HEK293 (cell line): Measurements from ENCODE around the gene RIOK1.

Experiments
- CTCF ChIA-PET: fragments of 350-600 bp; formaldehyde crosslinking; extraction: SDS; loops from one replicate; lab custom pipeline; 2021; ENCODE audit warnings: antibody characterized with exemption; lab: Yijun Ruan, JAX
- POLR2A ChIA-PET: fragments of 300-600 bp; formaldehyde crosslinking; extraction: SDS; loops from one replicate; lab custom pipeline; 2020; ENCODE audit warnings: antibody characterized with exemption, inconsistent platforms; lab: Yijun Ruan, JAX
- H3K27ac ChIP-seq: fragments of 200-500 bp; sonication (Bioruptor generic); 2 replicates; pipeline ENCODE4 v1.5.1; 2014; ENCODE audit warnings: low read depth, low read length, control low read depth, inconsistent platforms; ENCODE audit errors: extremely low read depth
- H3K36me3 ChIP-seq, 2 experiments: fragments of 200-500 bp in 1 of 2; sonication (Bioruptor generic) in 1 of 2; 1 replicate in 1 of 2; 2 replicates in 1 of 2; pipeline ENCODE4 v1.5.1; 2014 to 2017; ENCODE audit warnings: inconsistent platforms in 2 of 2, low read length in 2 of 2; ENCODE audit not compliant: control insufficient read depth in 2 of 2, insufficient read depth in 1 of 2
- H3K4me1 ChIP-seq: fragments of 200-500 bp; sonication (Bioruptor generic); 2 replicates; pipeline ENCODE4 v1.5.1; 2014; ENCODE audit warnings: mild to moderate bottlenecking, low read length, inconsistent platforms; ENCODE audit not compliant: control insufficient read depth, insufficient read depth
- H3K4me3 ChIP-seq: 2 replicates; pipeline ENCODE4 v1.5.1; 2011; ENCODE audit warnings: low read depth, mild to moderate bottlenecking, control low read depth, low read length, moderate library complexity
- H3K9me3 ChIP-seq: fragments of 200-500 bp; sonication (Bioruptor generic); 2 replicates; pipeline ENCODE4 v1.5.1; 2014; ENCODE audit warnings: low read depth, low read length, inconsistent platforms; ENCODE audit not compliant: control insufficient read depth, insufficient read depth
- HIC1 ChIP-seq: fragments of 450-650 bp; formaldehyde crosslinking; IDR thresholded peaks from 2 replicates; pipeline ENCODE4 v1.5.1; 2016; ENCODE audit warnings: missing biosample characterization, missing genetic modification characterization
- HOXC10 ChIP-seq: sonication (generic); formaldehyde crosslinking; IDR thresholded peaks from 2 replicates; pipeline ENCODE4 v1.8.1; 2023; ENCODE audit warnings: mild to moderate bottlenecking, missing genetic modification reagents
- ZBTB49 ChIP-seq: fragments of 450-650 bp; formaldehyde crosslinking; IDR thresholded peaks from 2 replicates; pipeline ENCODE4 v1.5.1; 2016; ENCODE audit warnings: missing biosample characterization, missing genetic modification characterization, low read depth
- ZEB2 ChIP-seq: fragments of 450-650 bp; formaldehyde crosslinking; IDR thresholded peaks from 2 replicates; pipeline ENCODE4 v1.5.1; 2016; ENCODE audit warnings: missing biosample characterization, missing genetic modification characterization
- ZFP41 ChIP-seq: fragments of 450-650 bp; formaldehyde crosslinking; IDR thresholded peaks from 2 replicates; pipeline ENCODE4 v1.5.1; 2016; ENCODE audit warnings: missing biosample characterization, missing genetic modification characterization, borderline replicate concordance
- ZFP69B ChIP-seq: fragments of 450-650 bp; formaldehyde crosslinking; IDR thresholded peaks from 2 replicates; pipeline ENCODE4 v1.5.1; 2016; ENCODE audit warnings: missing biosample characterization, missing genetic modification characterization
- ZIC2 ChIP-seq: fragments of 450-650 bp; formaldehyde crosslinking; IDR thresholded peaks from 2 replicates; pipeline ENCODE4 v1.5.1; 2016; ENCODE audit warnings: missing biosample characterization, missing genetic modification characterization
- ZNF112 ChIP-seq: fragments of 450-650 bp; formaldehyde crosslinking; IDR thresholded peaks from 2 replicates; pipeline ENCODE4 v1.5.0; 2017; ENCODE audit warnings: missing biosample characterization, missing genetic modification characterization
- ZNF132 ChIP-seq: fragments of 450-650 bp; formaldehyde crosslinking; IDR thresholded peaks from 2 replicates; pipeline ENCODE4 v1.5.1; 2017; ENCODE audit warnings: missing biosample characterization, missing genetic modification characterization, borderline replicate concordance
- ZNF174 ChIP-seq: fragments of 450-650 bp; formaldehyde crosslinking; IDR thresholded peaks from 2 replicates; pipeline ENCODE4 v1.5.0; 2017; ENCODE audit warnings: missing biosample characterization, mild to moderate bottlenecking, missing genetic modification characterization
- ZNF23 ChIP-seq: fragments of 450-650 bp; formaldehyde crosslinking; IDR thresholded peaks from 2 replicates; pipeline ENCODE4 v1.5.1; 2016; ENCODE audit warnings: missing biosample characterization, missing genetic modification characterization, borderline replicate concordance
- ZNF354C ChIP-seq: fragments of 450-650 bp; formaldehyde crosslinking; IDR thresholded peaks from 2 replicates; pipeline ENCODE4 v1.5.1; 2016; ENCODE audit warnings: missing biosample characterization, missing genetic modification characterization, low read depth, borderline replicate concordance
- ZNF510 ChIP-seq: fragments of 450-650 bp; formaldehyde crosslinking; IDR thresholded peaks from 2 replicates; pipeline ENCODE4 v1.5.1; 2018; ENCODE audit warnings: mild to moderate bottlenecking, missing genetic modification characterization, missing biosample characterization; ENCODE audit not compliant: insufficient replicate concordance
- ZNF518A ChIP-seq: fragments of 450-650 bp; formaldehyde crosslinking; conservative IDR thresholded peaks from 2 replicates; pipeline ENCODE4 v1.5.1; 2016; ENCODE audit warnings: low read depth, missing biosample characterization, missing genetic modification characterization
- ZNF660 ChIP-seq: fragments of 450-650 bp; IDR thresholded peaks from 2 replicates; pipeline ENCODE4 v1.5.1; 2018; ENCODE audit warnings: missing biosample characterization, mild to moderate bottlenecking, missing genetic modification characterization
- ZNF777 ChIP-seq: fragments of 450-650 bp; formaldehyde crosslinking; IDR thresholded peaks from 2 replicates; pipeline ENCODE4 v1.5.1; 2017; ENCODE audit warnings: missing biosample characterization, missing genetic modification characterization, borderline replicate concordance
- ZSCAN4 ChIP-seq: fragments of 450-650 bp; formaldehyde crosslinking; IDR thresholded peaks from 2 replicates; pipeline ENCODE4 v1.5.1; 2017; ENCODE audit warnings: missing biosample characterization, missing genetic modification characterization

The RIOK1 gene

GRCh38 chr6:7402716-7403115 is 13.1 kb downstream of the RIOK1 start (continued):
- TF ChIP-seq ZSCAN4 (tag by site-specific recombination) = no peak
- TF ChIP-seq ZNF777 (tag by site-specific recombination) = no peak
- no peak for TF ChIP-seq ZFP69B (tag by site-specific recombination)
- no peak for TF ChIP-seq HOXC10 (CRISPR knock-in tag)

- no peaks in the 10 kb centered on the region for H3K9me3 ChIP-seq
- POLR2A ChIA-PET = interaction anchor here (1.5 to 1.6 kb wide), 2 partner anchors 15 to 137 kb away, joined by 3 to 5 read pairs; partner anchors contain the start of genes CAGE1, DSP and RIOK1
- no peak overlapping the region for H3K27ac ChIP-seq
- CTCF ChIA-PET = interaction anchor here (1.0 to 1.3 kb wide), 2 partner anchors 10 to 11 kb away, joined by 3 to 5 read pairs; no protein-coding TSS in a partner anchor
- no peak overlapping the region for H3K4me3 ChIP-seq
- TF ChIP-seq ZNF132 (tag by site-specific recombination) = no peak
- no peak for TF ChIP-seq ZNF174 (tag by site-specific recombination)
- no peak for TF ChIP-seq ZBTB49 (tag by site-specific recombination)
- no peak for TF ChIP-seq ZEB2 (tag by site-specific recombination)
- H3K4me1 ChIP-seq = no peaks in the 10 kb centered on the region
- H3K36me3 ChIP-seq = peaks cover 79 to 88% of the 10 kb centered on the region in 2 experiments
These were observed 14.9 kb downstream of the RIOK1 start for GRCh38 chr6:7404546-7404945.

- no peaks in the 10 kb centered on the region for H3K4me1 ChIP-seq
- ChIA-PET CTCF (no interaction called here), POLR2A (no interaction called here)
- H3K27ac ChIP-seq = no peak overlapping the region
- H3K4me3 ChIP-seq = no peak overlapping the region
- no peaks in the 10 kb centered on the region for H3K9me3 ChIP-seq
- H3K36me3 ChIP-seq = peaks cover 88 to 89% of the 10 kb centered on the region in 2 experiments
- TF ChIP-seq ZNF354C (no peak), ZNF23 (tag by site-specific recombination) (no peak), ZNF112 (no peak), ZNF510 (tag by site-specific recombination) (no peak), ZNF660 (tag by site-specific recombination) (no peak), HIC1 (tag by site-specific recombination) (no peak), ZIC2 (tag by site-specific recombination) (no peak), ZNF518A (tag by site-specific recombination) (no peak), ZFP41 (no peak)
These were observed 17.1 kb downstream of the RIOK1 start for GRCh38 chr6:7406743-7407142.
